Esophagus squamous epithelium (tissue), 4 donors: ENCODE results near the gene DENND6A.

Experiments
- CTCF ChIP-seq, 6 experiments: fragments of 450-650 bp in 4 of 6; fragments of 200-600 bp in 2 of 6; sonication (generic) in 2 of 6; IDR thresholded peaks; one replicate each; pipeline ENCODE4 v1.5.1; 2016 to 2019; ENCODE audit warnings: antibody characterized with exemption in 6 of 6, mild to moderate bottlenecking in 4 of 6, moderate library complexity in 4 of 6
- POLR2A ChIP-seq, 4 donors: fragments of 450-650 bp; IDR thresholded peaks; one replicate each; pipeline ENCODE4 v1.6.1; 2017; ENCODE audit warnings: antibody characterized with exemption in 4 of 4, mild to moderate bottlenecking in 4 of 4, moderate library complexity in 3 of 4

DNA sequence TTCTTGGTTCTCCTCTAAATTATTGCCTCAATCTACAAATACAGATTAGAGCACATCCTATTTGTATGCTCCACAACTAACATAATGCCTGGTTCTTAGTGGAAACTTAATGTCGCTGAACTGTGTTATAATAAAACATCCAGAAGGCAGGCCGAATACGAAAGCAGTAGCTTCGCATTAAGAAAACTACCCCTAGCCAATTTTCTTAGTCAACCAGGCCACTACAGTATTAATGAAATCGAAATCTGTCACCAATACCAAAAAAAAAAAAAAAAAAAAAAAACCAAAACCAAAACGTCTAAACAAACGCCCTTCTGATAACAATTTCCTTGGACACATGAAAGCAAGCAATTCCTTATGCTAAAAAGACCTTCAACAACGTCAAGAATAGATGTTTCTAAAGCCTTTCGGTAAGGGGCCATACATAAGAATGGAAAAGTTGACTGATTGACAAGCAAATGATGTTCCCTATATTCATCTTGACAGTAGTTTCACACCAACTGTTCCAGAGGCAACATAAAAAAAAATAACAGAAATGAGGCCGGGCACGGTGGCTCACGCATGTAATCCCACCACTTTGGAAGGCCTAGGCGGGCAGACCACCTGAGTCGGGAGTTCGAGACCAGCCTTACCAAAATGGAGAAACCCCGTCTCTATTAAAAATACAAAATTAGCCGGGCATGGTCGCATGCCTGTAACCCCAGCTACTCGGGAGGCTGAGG, 1.3 kb downstream of the DENND6A start:
- no peak for TF ChIP-seq POLR2A (IDR thresholded peaks at IDR 0.05)
- no peak for TF ChIP-seq CTCF (IDR thresholded peaks at IDR 0.05)
